Kidney (tissue), 14 donors: ENCODE measurements around the gene CAMTA1. TPM values are rescaled to one million over a fixed set of nuclear protein-coding genes. Genes with fewer than 3 reads are reported as not detected.
A peak's percentile ranks its signal among the peaks of the same experiment; 100 is the strongest.

Experiments
- DNase-seq, 5 donors: peaks; one replicate each; pipeline ENCODE4 v3.0.0-alpha.2; 2013 to 2020
- FAIRE-seq: peaks from 2 replicates; lab custom pipeline; 2012; peaks lifted over from hg19 to GRCh38; lab: Jason Lieb, UNC
- H3K27ac ChIP-seq, 2 donors: one replicate each; pipeline ENCODE4 v1.7.0; 2013; ENCODE audit warnings: low read depth in 2 of 2, low read length in 2 of 2, inconsistent platforms in 1 of 2
- H3K27me3 ChIP-seq: one replicate; pipeline ENCODE4 v1.7.1; 2013; ENCODE audit warnings: low read length, inconsistent platforms; ENCODE audit not compliant: control insufficient read depth, insufficient read depth
- H3K36me3 ChIP-seq, 3 donors: one replicate each; pipeline versions ENCODE4 v1.7.0 to v1.7.1; 2013; ENCODE audit warnings: low read length in 3 of 3, control low read depth in 1 of 3, inconsistent platforms in 1 of 3; ENCODE audit not compliant: insufficient read depth in 3 of 3, control insufficient read depth in 2 of 3
- H3K4me1 ChIP-seq, 3 donors: one replicate each; pipeline versions ENCODE4 v1.7.0 to v1.7.1; 2013; ENCODE audit warnings: low read length in 3 of 3, inconsistent platforms in 1 of 3, low read depth in 1 of 3; ENCODE audit not compliant: control insufficient read depth in 2 of 3, insufficient read depth in 2 of 3
- H3K4me3 ChIP-seq, 3 donors: one replicate each; pipeline versions ENCODE4 v1.7.0 to v1.8.1; 2013; ENCODE audit warnings: low read length in 3 of 3, control low read depth in 1 of 3, inconsistent platforms in 1 of 3
- H3K9ac ChIP-seq, 3 donors: one replicate each; pipeline versions ENCODE4 v1.7.0 to v1.7.1; 2013; ENCODE audit warnings: low read length in 3 of 3, control low read depth in 1 of 3, inconsistent platforms in 1 of 3
- H3K9me3 ChIP-seq, 3 donors: one replicate each; pipeline versions ENCODE4 v1.7.0 to v1.7.1; 2013; ENCODE audit warnings: low read length in 3 of 3, control low read depth in 1 of 3, inconsistent platforms in 1 of 3; ENCODE audit not compliant: control insufficient read depth in 2 of 3, insufficient read depth in 1 of 3
- intact Hi-C: fragments of 100-400 bp; cut with DNase I; formaldehyde crosslinking; loops from one replicate; pipeline ENCODE4 v1.11.1; 2022
- polyA plus RNA-seq: library from polyadenylated mRNA; stranded (reverse); fragments of 350-450 nt; fragmentation: Illumina TruSeq; extraction: RNeasy Lipid Tissue Mini Kit (QIAGEN cat#74804); gene quantifications from one replicate; pipeline ENCODE4 v1.2.3, GENCODE V29; 2014; ENCODE audit warnings: low read depth, low replicate concordance; ENCODE audit not compliant: insufficient read depth
- total RNA-seq: library from RNA; stranded (reverse); fragmentation: NEBNext Ultra II Directional; extraction: Animal tissue kit (Norgen Biotek cat#: 25700); gene quantifications from one replicate; pipeline ENCODE4 v1.2.1, GENCODE V29; 2021
- TF ChIP-seq, protein P1 (sequence below): IDR thresholded peaks from 3 replicates; pipeline ENCODE4 v1.5.1; 2012; ENCODE audit warnings: mild to moderate bottlenecking, moderate library complexity, borderline replicate concordance; ENCODE audit not compliant: insufficient read depth; ENCODE audit errors: extremely low read depth
- donor health status: control.
- donor health status: control.
- donor health status: control.
- donor health status: control.
- donor health status: control.
- donor health status: DM: yes; HTN: yes; CAD: no.
- donor health status: Normal renal cell carcinoma (clear cell type).

Gene CAMTA1
- total and polyA plus RNA-seq, 2 donors from 2014 or later: 79.0 to 170 TPM

DNA sequence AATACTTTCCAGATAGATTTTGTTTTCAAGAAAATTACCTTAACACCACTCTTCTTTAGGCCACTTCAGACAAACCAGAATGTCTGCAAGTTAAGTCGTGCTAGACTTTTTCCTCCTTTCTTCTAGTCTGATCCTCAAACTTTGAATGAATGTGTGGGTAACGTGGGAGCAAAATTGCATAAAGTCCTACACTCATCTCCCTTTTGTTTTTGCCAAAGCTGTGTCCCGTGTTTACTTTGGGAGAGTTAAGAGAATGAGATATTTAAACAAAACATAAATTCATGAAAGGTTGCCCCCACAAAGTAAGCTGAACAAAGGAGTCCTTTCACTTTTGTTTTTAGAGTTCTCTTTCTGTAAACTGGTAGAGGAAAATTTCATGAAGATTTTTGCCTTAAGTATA is 969.0 kb downstream of the CAMTA1 start:
- DNase-seq: no peak
- H3K9me3 ChIP-seq: no peaks in the 10 kb centered on the region
- no peaks in the 10 kb centered on the region for H3K36me3 ChIP-seq
- no peaks in the 10 kb centered on the region for H3K4me1 ChIP-seq
- no peak overlapping the region for H3K4me3 ChIP-seq
- TF ChIP-seq, protein P1, sequence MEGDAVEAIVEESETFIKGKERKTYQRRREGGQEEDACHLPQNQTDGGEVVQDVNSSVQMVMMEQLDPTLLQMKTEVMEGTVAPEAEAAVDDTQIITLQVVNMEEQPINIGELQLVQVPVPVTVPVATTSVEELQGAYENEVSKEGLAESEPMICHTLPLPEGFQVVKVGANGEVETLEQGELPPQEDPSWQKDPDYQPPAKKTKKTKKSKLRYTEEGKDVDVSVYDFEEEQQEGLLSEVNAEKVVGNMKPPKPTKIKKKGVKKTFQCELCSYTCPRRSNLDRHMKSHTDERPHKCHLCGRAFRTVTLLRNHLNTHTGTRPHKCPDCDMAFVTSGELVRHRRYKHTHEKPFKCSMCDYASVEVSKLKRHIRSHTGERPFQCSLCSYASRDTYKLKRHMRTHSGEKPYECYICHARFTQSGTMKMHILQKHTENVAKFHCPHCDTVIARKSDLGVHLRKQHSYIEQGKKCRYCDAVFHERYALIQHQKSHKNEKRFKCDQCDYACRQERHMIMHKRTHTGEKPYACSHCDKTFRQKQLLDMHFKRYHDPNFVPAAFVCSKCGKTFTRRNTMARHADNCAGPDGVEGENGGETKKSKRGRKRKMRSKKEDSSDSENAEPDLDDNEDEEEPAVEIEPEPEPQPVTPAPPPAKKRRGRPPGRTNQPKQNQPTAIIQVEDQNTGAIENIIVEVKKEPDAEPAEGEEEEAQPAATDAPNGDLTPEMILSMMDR: no peak
- no peak overlapping the region for H3K9ac ChIP-seq
- intact Hi-C loops: no loop called here
- H3K27me3 ChIP-seq: no peaks in the 10 kb centered on the region
- no peak overlapping the region for H3K27ac ChIP-seq
- no peak for FAIRE-seq

- Histone ChIP-seq H3K4me3 (no peak overlapping the region), H3K27me3 (no peaks in the 10 kb centered on the region), H3K36me3 (no peaks in the 10 kb centered on the region), H3K4me1 (no peaks in the 10 kb centered on the region), H3K9ac (no peak overlapping the region), H3K27ac (no peak overlapping the region), H3K9me3 (no peaks in the 10 kb centered on the region)
- TF ChIP-seq, protein P1: no peak
- DNase-seq: peak in 2 of 5 donors; percentile 40 to 43
- intact Hi-C loops: no loop called here
- no peak for FAIRE-seq
Observed at GRCh38 chr1:7755448-7755847, 970.2 kb downstream of the CAMTA1 start.

GRCh38 chr1:7760245-7760644 is 975.0 kb downstream of the CAMTA1 start:
- Histone ChIP-seq H3K27me3 (no peaks in the 10 kb centered on the region), H3K9me3 (no peaks in the 10 kb centered on the region), H3K36me3 (no peaks in the 10 kb centered on the region), H3K4me1 (no peaks in the 10 kb centered on the region), H3K9ac (no peak overlapping the region), H3K27ac (no peak overlapping the region), H3K4me3 (no peak overlapping the region)
- TF ChIP-seq, protein P1: no peak
- FAIRE-seq: no peak
- intact Hi-C loops: no loop called here
- DNase-seq: no peak

DNA sequence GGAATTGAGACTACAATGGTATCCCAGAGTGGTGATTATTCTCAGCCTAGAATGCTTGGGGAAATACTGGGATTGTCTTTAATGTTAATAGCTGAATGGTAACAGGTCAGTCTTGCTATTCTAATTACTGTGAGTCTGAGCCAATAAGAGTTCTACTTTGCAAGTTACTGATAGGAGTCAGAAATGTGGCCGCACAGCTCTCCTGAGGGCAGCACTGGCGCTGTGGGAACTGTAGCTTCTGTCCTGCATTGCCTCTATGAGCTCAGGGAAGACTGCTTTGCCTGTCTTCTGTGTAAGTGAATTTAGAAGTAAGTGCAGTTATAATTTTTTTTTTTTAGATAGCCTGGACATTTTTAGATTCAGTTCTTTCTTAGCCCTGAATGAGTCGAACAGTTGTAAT is 975.8 kb downstream of the CAMTA1 start:
- H3K36me3 ChIP-seq: no peaks in the 10 kb centered on the region
- TF ChIP-seq, protein P1: no peak
- no peaks in the 10 kb centered on the region for H3K27me3 ChIP-seq
- no peak overlapping the region for H3K9ac ChIP-seq
- intact Hi-C loops: no loop called here
- no peaks in the 10 kb centered on the region for H3K9me3 ChIP-seq
- H3K4me3 ChIP-seq: no peak overlapping the region
- no peak for DNase-seq
- FAIRE-seq: no peak
- H3K27ac ChIP-seq: no peak overlapping the region
- H3K4me1 ChIP-seq: no peaks in the 10 kb centered on the region
